Sigmoid colon (tissue), 7 donors: Measurements from ENCODE around the gene GNAI1. TPM values are rescaled to one million over a fixed set of nuclear protein-coding genes. Genes with fewer than 3 reads are reported as not detected.

Experiments
- DNase-seq: peaks from one replicate; pipeline ENCODE4 v3.0.0-alpha.2; 2019
- H3K27ac ChIP-seq, 4 donors: fragments of 200-600 bp; sonication (generic); one replicate each; pipeline ENCODE4 v1.5.1; 2016 to 2019; ENCODE audit warnings: mild to moderate bottlenecking in 1 of 4
- H3K27me3 ChIP-seq, 3 donors: fragments of 200-600 bp; sonication (generic); one replicate each; pipeline ENCODE4 v1.5.1; 2019; ENCODE audit warnings: mild to moderate bottlenecking in 1 of 3
- H3K36me3 ChIP-seq, 4 donors: fragments of 200-600 bp; sonication (generic); one replicate each; pipeline ENCODE4 v1.5.1; 2016 to 2019
- H3K4me1 ChIP-seq, 4 donors: fragments of 200-600 bp; sonication (generic); one replicate each; pipeline ENCODE4 v1.5.1; 2017 to 2019
- H3K4me3 ChIP-seq, 4 donors: fragments of 200-600 bp; sonication (generic); one replicate each; pipeline ENCODE4 v1.5.1; 2017 to 2019; ENCODE audit warnings: mild to moderate bottlenecking in 2 of 4, moderate library complexity in 1 of 4
- H3K9me3 ChIP-seq, 4 donors: fragments of 200-600 bp in 3 of 4; sonication (generic) in 3 of 4; one replicate each; pipeline versions ENCODE4 v1.5.1 to v1.6.1; 2013 to 2019
- CTCF ChIP-seq, 4 experiments: fragments of 450-650 bp in 3 of 4; fragments of 200-600 bp in 1 of 4; IDR thresholded peaks; one replicate each; pipeline ENCODE4 v1.5.1; 2016 to 2019; ENCODE audit warnings: antibody characterized with exemption in 4 of 4, mild to moderate bottlenecking in 3 of 4, moderate library complexity in 2 of 4
- EP300 ChIP-seq, 4 donors: sonication (generic); formaldehyde crosslinking; IDR thresholded peaks; one replicate each; pipeline ENCODE4 v1.6.1; 2017; ENCODE audit warnings: antibody characterized with exemption in 4 of 4
- POLR2A ChIP-seq, 2 donors: fragments of 450-650 bp; IDR thresholded peaks; one replicate each; pipeline ENCODE4 v1.6.1; 2016; ENCODE audit warnings: antibody characterized with exemption in 2 of 2, mild to moderate bottlenecking in 2 of 2, moderate library complexity in 2 of 2
- POLR2AphosphoS5 ChIP-seq, 4 donors: sonication (generic); formaldehyde crosslinking; IDR thresholded peaks; one replicate each; pipeline ENCODE4 v1.6.1; 2017; ENCODE audit warnings: antibody characterized with exemption in 4 of 4
- WGBS, 2 donors: extraction: QIAGEN DNeasy Blood & Tissue Kit; methylation state at CpG; one replicate each; pipeline ENCODE4 v1.1.7; 2013; 5-methylcytosine and 5-hydroxymethylcytosine counted together
- intact Hi-C: fragments of 100-400 bp; cut with DNase I; formaldehyde crosslinking; loops from one replicate; pipeline ENCODE4 v1.15.1; 2023
- polyA plus RNA-seq, 3 donors: library from polyadenylated mRNA; stranded (reverse); fragments of 200-250 nt; gene quantifications; one replicate each; pipeline ENCODE4 v1.2.3, GENCODE V29; 2013
- total RNA-seq, 4 donors: library from RNA; depleted of rRNA; stranded (reverse); fragments of >200 nt; gene quantifications; one replicate each; pipeline ENCODE4 v1.1.0, GENCODE V29; 2016
- donor health status: healthy with polysubstance abuse.
- donor health status: Bipolar disorder and iron deficiency.
- donor health status: healthy.

The GNAI1 gene
- total and polyA plus RNA-seq, 7 donors = 8.8 to 98.9 (median 50.9) TPM

- DNase-seq = no peak
- Histone ChIP-seq H3K27me3 (no peaks in the 10 kb centered on the region), H3K4me3 (no peak overlapping the region), H3K4me1 (peaks cover 0 to 82% (median 52%) of the 10 kb centered on the region in 4 donors), H3K9me3 (no peaks in the 10 kb centered on the region), H3K27ac (peak overlapping the region in 2 of 4 donors; percentile 17 to 33), H3K36me3 (no peaks in the 10 kb centered on the region)
- peak in 1 of 4 donors; percentile 43 for TF ChIP-seq POLR2AphosphoS5 (IDR thresholded peaks at IDR 0.05)
- TF ChIP-seq CTCF (IDR thresholded peaks at IDR 0.05) = no peak
- intact Hi-C loops = no loop called here
- 69 to 77% methylated on average over 5 of the region's 5 CpGs for WGBS, 2 donors
These were observed 16.1 kb downstream of the GNAI1 start for GRCh38 chr7:80150611-80151273.

- TF ChIP-seq POLR2A (IDR thresholded peaks at IDR 0.05) (no peak), EP300 (IDR thresholded peaks at IDR 0.05) (no peak)
- Histone ChIP-seq H3K4me3 (no peak overlapping the region), H3K4me1 (peaks cover 0 to 82% (median 49%) of the 10 kb centered on the region in 4 donors), H3K36me3 (no peaks in the 10 kb centered on the region), H3K27me3 (no peaks in the 10 kb centered on the region), H3K9me3 (no peaks in the 10 kb centered on the region), H3K27ac (peak overlapping the region in 2 of 4 donors; percentile 17 to 33)
- intact Hi-C loops = no loop called here
- no peak for DNase-seq
These were observed 16.6 kb downstream of the GNAI1 start for GRCh38 chr7:80151274-80151665.

GRCh38 chr7:80153446-80153845, 18.8 kb downstream of the GNAI1 start:
- DNase-seq = no peak
- no peaks in the 10 kb centered on the region for H3K27me3 ChIP-seq
- 77 to 79% methylated on average over 1 of the region's 1 CpG for WGBS, 2 donors
- intact Hi-C loops = no loop called here
- no peaks in the 10 kb centered on the region for H3K9me3 ChIP-seq
- no peak overlapping the region for H3K4me3 ChIP-seq
- peaks cover 0 to 67% (median 36%) of the 10 kb centered on the region in 4 donors for H3K4me1 ChIP-seq
- H3K27ac ChIP-seq = no peak overlapping the region
- no peak for TF ChIP-seq POLR2AphosphoS5 (IDR thresholded peaks at IDR 0.05)
- TF ChIP-seq CTCF (IDR thresholded peaks at IDR 0.05) = no peak
- no peak for TF ChIP-seq POLR2A (IDR thresholded peaks at IDR 0.05)
- TF ChIP-seq EP300 (IDR thresholded peaks at IDR 0.05) = no peak
- no peaks in the 10 kb centered on the region for H3K36me3 ChIP-seq

- no peak for DNase-seq
- Histone ChIP-seq H3K27ac (no peak overlapping the region), H3K4me1 (peaks cover 0 to 57% (median 34%) of the 10 kb centered on the region in 4 donors)
These were observed 20.2 kb downstream of the GNAI1 start for GRCh38 chr7:80154656-80155333.

More at GRCh38 chr7:80154656-80155333, 20.2 kb downstream of the GNAI1 start:
- no peak overlapping the region for H3K4me3 ChIP-seq
- no peaks in the 10 kb centered on the region for H3K9me3 ChIP-seq
- H3K36me3 ChIP-seq = no peaks in the 10 kb centered on the region
- intact Hi-C loops = no loop called here
- H3K27me3 ChIP-seq = no peaks in the 10 kb centered on the region
- TF ChIP-seq EP300 (IDR thresholded peaks at IDR 0.05) (no peak), POLR2A (IDR thresholded peaks at IDR 0.05) (no peak), CTCF (IDR thresholded peaks at IDR 0.05) (no peak), POLR2AphosphoS5 (IDR thresholded peaks at IDR 0.05) (no peak)
